HG03139 (cell line): Measurements from ENCODE around the gene NPLOC4.

Experiments used
- ATAC-seq: cut with Tn5 transposase; IDR thresholded peaks from one replicate; pipeline ENCODE4 v1.9.1; 2021; ENCODE audit not compliant: unreplicated experiment

The NPLOC4 gene

DNA sequence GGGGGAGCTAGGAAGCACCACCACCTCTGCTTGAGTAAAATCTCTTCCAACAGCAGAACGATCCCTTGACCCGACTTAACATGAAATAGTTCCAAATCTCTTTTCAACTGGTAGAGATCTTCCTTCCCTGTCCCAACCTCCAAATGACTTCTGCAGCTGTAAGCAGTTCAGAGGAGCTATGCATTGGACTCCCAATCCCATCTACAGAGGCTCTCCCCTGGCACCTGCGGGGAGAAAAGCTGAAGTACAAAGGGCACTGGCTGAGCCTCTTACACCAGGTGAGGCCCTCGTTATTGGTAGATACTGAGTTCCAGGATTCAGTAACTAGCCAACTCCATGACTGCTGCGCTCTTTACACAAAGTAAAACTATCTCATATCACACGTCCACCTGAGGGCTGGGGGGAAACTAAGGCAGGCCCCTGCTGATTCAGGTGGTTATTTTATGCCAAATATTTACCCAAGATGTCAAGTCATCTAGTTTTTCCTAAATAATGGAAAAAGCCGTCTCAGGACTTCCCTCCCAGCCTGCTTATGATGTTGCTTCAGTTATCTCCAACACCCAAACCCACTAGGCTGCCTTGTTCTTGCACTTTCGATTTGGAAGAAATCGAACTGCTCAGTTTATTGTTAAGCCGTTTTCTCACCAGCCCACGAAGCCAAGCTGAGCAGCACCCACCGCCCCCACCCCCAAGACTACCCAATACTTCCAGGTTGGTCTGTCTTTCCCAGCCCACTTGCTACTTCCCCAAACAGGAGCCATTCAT lies 127.5 kb downstream of the NPLOC4 start:
- no peak for ATAC-seq

DNA sequence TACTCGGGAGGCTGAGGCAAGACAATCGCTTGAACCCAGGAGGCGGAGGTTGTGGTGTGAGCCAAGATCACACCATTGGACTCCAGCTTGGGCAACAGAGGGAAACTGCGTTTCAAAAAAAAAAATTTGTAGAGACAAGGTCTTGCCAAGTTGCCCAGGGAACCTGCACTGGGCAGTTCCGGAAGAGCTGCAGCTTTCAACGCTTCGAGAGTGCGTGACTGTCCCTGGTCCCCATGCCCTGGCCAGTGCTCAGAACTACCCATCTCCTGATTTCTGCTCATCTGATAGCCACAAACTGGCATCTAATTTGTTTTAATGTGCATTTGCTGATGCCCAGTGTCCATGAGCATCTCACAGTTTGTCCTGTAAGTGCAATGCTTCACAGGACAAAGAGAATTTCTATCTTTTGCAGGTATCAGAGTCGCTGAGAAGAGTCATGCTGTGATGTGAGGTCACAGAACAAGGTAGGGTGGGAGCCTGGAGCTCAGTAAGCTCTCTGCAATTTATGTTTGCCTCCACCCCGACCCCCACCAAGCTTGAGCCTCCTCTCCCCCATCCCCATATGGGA lies 128.2 kb downstream of the NPLOC4 start:
- ATAC-seq = no peak
